A673 (cell line): ENCODE measurements around the gene CASKIN1.

Experiments
- EZH2 ChIP-seq: fragments of 200-600 bp; sonication (generic); IDR thresholded peaks from 2 replicates; pipeline ENCODE4 v1.6.1; 2017; ENCODE audit warnings: borderline replicate concordance, low read depth, mild to moderate bottlenecking, mixed read lengths, antibody characterized with exemption, low read length; ENCODE audit not compliant: poor library complexity, severe bottlenecking
- TF ChIP-seq, protein P1 (sequence below): fragments of 300-800, 200-600 bp; sonication (generic); conservative IDR thresholded peaks from 2 replicates; pipeline ENCODE4 v1.5.1; 2017; ENCODE audit warnings: low read depth, mild to moderate bottlenecking, antibody characterized with exemption, low read length, moderate library complexity, mixed read lengths

- TF ChIP-seq EZH2 = no peak
- TF ChIP-seq, protein P1, sequence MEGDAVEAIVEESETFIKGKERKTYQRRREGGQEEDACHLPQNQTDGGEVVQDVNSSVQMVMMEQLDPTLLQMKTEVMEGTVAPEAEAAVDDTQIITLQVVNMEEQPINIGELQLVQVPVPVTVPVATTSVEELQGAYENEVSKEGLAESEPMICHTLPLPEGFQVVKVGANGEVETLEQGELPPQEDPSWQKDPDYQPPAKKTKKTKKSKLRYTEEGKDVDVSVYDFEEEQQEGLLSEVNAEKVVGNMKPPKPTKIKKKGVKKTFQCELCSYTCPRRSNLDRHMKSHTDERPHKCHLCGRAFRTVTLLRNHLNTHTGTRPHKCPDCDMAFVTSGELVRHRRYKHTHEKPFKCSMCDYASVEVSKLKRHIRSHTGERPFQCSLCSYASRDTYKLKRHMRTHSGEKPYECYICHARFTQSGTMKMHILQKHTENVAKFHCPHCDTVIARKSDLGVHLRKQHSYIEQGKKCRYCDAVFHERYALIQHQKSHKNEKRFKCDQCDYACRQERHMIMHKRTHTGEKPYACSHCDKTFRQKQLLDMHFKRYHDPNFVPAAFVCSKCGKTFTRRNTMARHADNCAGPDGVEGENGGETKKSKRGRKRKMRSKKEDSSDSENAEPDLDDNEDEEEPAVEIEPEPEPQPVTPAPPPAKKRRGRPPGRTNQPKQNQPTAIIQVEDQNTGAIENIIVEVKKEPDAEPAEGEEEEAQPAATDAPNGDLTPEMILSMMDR = no peak
Measured at GRCh38 chr16:2199095-2199494, 2.7 kb upstream of the CASKIN1 start.
